Ascending aorta (tissue), 2 donors: Measurements from ENCODE around the gene HOXD8. TPM values are rescaled to one million over a fixed set of nuclear protein-coding genes. Genes with fewer than 3 reads are reported as not detected.

Experiments used
- DNase-seq, 2 donors: peaks; one replicate each; pipeline ENCODE4 v3.0.0-alpha.2; 2019; ENCODE audit warnings: low spot score in 2 of 2
- H3K27ac ChIP-seq, 2 donors: fragments of 200-600 bp; sonication (generic); one replicate each; pipeline ENCODE4 v1.5.1; 2016 to 2017; ENCODE audit warnings: mild to moderate bottlenecking in 1 of 2
- H3K27me3 ChIP-seq: fragments of 200-600 bp; sonication (generic); one replicate; pipeline ENCODE4 v1.5.1; 2017
- H3K36me3 ChIP-seq, 2 donors: fragments of 200-600 bp; sonication (generic); one replicate each; pipeline ENCODE4 v1.5.1; 2016
- H3K4me1 ChIP-seq, 2 donors: fragments of 200-600 bp; sonication (generic); one replicate each; pipeline ENCODE4 v1.5.1; 2016 to 2017; ENCODE audit warnings: mild to moderate bottlenecking in 1 of 2
- H3K4me3 ChIP-seq, 2 donors: fragments of 200-600 bp; sonication (generic); one replicate each; pipeline ENCODE4 v1.5.1; 2016 to 2017; ENCODE audit warnings: mild to moderate bottlenecking in 1 of 2
- H3K9me3 ChIP-seq, 2 donors: fragments of 200-600 bp; sonication (generic); one replicate each; pipeline ENCODE4 v1.5.1; 2016
- intact Hi-C: fragments of 100-400 bp; cut with DNase I; formaldehyde crosslinking; loops from one replicate; pipeline ENCODE4 v1.15.1; 2023
- total RNA-seq: library from RNA; depleted of rRNA; stranded (reverse); fragments of >200 nt; gene quantifications from one replicate; pipeline ENCODE4 v1.1.0, GENCODE V29; 2016
- TF ChIP-seq, protein P1 (sequence below), 3 experiments: fragments of 200-600 bp in 2 of 3; fragments of 450-650 bp in 1 of 3; sonication (generic) in 2 of 3; IDR thresholded peaks; one replicate each; pipeline ENCODE4 v1.5.1; 2016 to 2019; ENCODE audit warnings: antibody characterized with exemption in 3 of 3, mild to moderate bottlenecking in 1 of 3, moderate library complexity in 1 of 3

HOXD8 gene
- total RNA-seq, 1 donor from 2014 or later: 19.8 TPM

DNA sequence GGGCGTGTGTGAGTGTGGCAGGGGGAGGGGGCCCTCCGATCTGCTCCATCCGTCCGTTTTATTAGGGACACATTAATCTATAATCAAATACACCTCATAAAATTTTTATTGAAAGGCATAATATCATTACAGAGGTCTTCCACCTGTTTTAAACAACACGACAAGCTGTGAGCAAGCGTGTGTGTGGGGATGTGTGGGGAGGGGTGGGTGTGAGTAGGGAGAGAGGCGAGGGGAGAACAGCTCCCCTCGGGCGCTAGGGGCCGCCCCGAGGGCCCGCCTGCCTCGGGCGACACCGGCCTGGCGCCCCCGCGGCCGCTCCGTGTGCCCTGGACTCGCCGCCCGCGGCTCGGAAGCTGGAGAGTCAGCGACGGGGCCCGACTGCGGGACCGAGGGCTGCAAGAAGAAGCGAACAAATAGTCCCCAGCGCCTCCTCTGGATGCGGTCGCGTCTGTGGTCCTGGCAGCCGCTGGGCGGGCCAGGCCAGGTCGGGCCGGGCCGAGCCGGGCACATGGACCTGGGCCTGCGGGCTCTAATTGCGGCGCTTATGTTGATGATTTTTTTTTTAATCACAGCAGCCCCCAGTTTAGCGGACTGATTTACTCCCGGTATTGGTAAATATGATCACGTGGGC, 7.3 kb upstream of the HOXD8 start:
- TF ChIP-seq, protein P1, sequence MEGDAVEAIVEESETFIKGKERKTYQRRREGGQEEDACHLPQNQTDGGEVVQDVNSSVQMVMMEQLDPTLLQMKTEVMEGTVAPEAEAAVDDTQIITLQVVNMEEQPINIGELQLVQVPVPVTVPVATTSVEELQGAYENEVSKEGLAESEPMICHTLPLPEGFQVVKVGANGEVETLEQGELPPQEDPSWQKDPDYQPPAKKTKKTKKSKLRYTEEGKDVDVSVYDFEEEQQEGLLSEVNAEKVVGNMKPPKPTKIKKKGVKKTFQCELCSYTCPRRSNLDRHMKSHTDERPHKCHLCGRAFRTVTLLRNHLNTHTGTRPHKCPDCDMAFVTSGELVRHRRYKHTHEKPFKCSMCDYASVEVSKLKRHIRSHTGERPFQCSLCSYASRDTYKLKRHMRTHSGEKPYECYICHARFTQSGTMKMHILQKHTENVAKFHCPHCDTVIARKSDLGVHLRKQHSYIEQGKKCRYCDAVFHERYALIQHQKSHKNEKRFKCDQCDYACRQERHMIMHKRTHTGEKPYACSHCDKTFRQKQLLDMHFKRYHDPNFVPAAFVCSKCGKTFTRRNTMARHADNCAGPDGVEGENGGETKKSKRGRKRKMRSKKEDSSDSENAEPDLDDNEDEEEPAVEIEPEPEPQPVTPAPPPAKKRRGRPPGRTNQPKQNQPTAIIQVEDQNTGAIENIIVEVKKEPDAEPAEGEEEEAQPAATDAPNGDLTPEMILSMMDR (IDR thresholded peaks at IDR 0.05): no peak
- Histone ChIP-seq H3K27me3 (peaks cover 20% of the 10 kb centered on the region), H3K27ac (no peak overlapping the region), H3K36me3 (no peaks in the 10 kb centered on the region), H3K4me3 (peak overlapping the region; percentile 67 to 81), H3K9me3 (no peaks in the 10 kb centered on the region), H3K4me1 (peaks cover 11 to 12% of the 10 kb centered on the region in 2 donors)
- intact Hi-C loops: loop anchor here (5.0 to 10.0 kb wide), 2 partner anchors 40 to 1213 kb away; partner anchors contain the start of gene EVX2
- DNase-seq: no peak

DNA sequence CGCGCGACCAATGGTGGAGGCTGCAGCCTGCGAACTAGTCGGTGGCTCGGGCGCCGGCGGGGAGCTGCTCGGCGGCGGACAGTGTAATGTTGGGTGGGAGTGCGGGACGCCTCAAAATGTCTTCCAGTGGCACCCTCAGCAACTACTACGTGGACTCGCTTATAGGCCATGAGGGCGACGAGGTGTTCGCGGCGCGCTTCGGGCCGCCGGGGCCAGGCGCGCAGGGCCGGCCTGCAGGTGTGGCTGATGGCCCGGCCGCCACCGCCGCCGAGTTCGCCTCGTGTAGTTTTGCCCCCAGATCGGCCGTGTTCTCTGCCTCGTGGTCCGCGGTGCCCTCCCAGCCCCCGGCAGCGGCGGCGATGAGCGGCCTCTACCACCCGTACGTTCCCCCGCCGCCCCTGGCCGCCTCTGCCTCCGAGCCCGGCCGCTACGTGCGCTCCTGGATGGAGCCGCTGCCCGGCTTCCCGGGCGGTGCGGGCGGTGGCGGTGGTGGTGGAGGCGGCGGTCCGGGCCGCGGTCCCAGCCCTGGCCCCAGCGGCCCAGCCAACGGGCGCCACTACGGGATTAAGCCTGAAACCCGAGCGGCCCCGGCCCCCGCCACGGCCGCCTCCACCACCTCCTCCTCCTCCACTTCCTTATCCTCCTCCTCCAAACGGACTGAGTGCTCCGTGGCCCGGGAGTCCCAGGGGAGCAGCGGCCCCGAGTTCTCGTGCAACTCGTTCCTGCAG, 6.7 kb upstream of the HOXD8 start, which contains the start of gene HOXD9:
HOXD9 (plus strand) TSS at position 37 of the 728 bp plus-strand sequence; CDS start at position 87, 50 bp downstream.
- TF ChIP-seq, protein P1 (IDR thresholded peaks at IDR 0.05): no peak
- H3K27ac ChIP-seq: no peak within 1 kb of the TSS
- peak within 1 kb of the TSS; percentile 67 to 81 for H3K4me3 ChIP-seq
- no peaks in the 10 kb centered on the region for H3K9me3 ChIP-seq
- DNase-seq: no peak
- no peaks in the 10 kb centered on the region for H3K36me3 ChIP-seq
- intact Hi-C loops: loop anchor here (5.0 to 10.0 kb wide), 2 partner anchors 41 to 1212 kb away; partner anchors contain the start of gene EVX2
- peaks cover 11 to 12% of the 10 kb centered on the region in 2 donors for H3K4me1 ChIP-seq
- H3K27me3 ChIP-seq: peaks cover 13% of the 10 kb centered on the region

DNA sequence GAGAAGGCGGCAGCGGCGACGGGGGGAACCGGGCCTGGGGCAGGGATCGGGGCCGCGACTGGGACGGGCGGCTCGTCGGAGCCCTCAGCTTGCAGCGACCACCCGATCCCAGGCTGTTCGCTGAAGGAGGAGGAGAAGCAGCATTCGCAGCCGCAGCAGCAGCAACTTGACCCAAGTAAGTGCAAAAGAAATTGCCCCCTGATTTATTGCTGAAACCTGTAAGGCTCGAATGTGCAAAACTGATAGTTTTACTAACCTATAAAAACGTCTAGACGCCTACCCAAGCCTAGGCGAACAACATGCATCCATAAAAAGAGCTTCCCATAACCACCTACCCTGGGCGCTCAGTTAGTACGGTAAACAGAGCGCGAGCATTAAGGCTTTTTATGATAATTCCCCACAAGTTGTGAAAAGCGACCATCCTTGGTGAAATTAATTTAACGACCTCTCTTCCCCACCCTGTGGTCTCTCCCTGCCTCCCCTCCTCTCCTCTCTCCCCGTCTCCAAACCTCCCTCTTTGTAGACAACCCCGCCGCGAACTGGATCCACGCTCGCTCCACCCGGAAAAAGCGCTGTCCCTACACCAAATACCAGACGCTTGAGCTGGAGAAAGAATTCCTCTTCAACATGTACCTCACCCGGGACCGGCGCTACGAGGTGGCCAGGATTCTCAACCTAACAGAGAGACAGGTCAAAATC, 5.9 kb upstream of the HOXD8 start:
- Histone ChIP-seq H3K27me3 (peaks cover 9% of the 10 kb centered on the region), H3K4me1 (peaks cover 11 to 12% of the 10 kb centered on the region in 2 donors), H3K27ac (no peak overlapping the region), H3K36me3 (no peaks in the 10 kb centered on the region), H3K9me3 (no peaks in the 10 kb centered on the region), H3K4me3 (peak overlapping the region; percentile 67 to 81)
- intact Hi-C loops: loop anchor here (5.0 to 10.0 kb wide), 2 partner anchors 41 to 1211 kb away; partner anchors contain the start of gene EVX2
- TF ChIP-seq, protein P1 (IDR thresholded peaks at IDR 0.05): no peak
- DNase-seq: no peak

DNA sequence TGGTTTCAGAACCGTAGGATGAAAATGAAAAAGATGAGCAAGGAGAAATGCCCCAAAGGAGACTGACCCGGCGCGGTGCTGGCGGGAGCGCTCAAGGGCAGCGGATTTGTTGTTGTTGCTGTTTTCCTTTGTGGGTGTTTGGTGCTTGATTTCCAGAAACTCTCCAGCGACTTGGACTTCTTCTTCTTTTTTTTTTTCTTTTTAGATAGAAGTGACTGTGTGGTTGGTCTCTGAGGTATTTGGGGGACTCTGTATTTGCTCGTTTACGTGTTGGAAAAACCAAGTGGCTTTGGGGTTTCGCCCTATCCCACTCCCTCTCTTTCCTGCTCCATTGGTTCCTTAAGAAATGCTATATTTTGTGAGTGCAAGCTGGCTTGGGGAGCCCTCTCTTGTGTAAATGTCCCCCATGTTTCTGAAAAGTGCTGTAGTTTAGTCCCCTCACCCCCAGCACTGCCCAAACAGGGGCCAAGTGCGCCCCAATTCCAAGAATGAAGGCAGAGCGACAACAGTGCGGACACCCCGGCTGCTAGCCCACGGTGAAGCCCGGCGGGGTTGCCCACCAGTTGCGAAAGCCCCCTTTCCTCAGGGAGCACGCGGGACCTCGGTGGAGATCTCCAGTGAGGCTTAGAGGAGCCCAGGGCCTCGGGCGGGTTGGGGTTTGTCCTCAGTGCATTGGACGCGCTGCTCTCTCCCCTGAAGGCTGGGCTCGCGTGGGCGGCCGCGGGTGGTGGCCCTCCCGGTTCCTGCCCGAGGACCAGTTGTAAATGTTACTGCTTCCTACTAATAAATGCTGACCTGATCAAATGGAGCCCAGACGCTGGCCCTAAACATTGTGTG, 5.2 kb upstream of the HOXD8 start:
- H3K4me1 ChIP-seq: peaks cover 11 to 13% of the 10 kb centered on the region in 2 donors
- H3K27me3 ChIP-seq: peaks cover 9% of the 10 kb centered on the region
- no peaks in the 10 kb centered on the region for H3K9me3 ChIP-seq
- H3K4me3 ChIP-seq: no peak overlapping the region
- intact Hi-C loops: loop anchor here (5.0 to 10.0 kb wide), 2 partner anchors 42 to 1210 kb away; partner anchors contain the start of gene EVX2
- TF ChIP-seq, protein P1 (IDR thresholded peaks at IDR 0.05): no peak
- DNase-seq: peak in 1 of 2 donors; percentile 62
- no peak overlapping the region for H3K27ac ChIP-seq
- H3K36me3 ChIP-seq: no peaks in the 10 kb centered on the region
